Activated CD8-positive, alpha-beta memory T cell treated with anti-CD3 and anti-CD28 coated beads for 48 hours (primary cell): ENCODE measurements around the gene TNS3.

ENCODE experiments used
- DNase-seq, 3 experiments: peaks; one replicate each; pipeline ENCODE4 v3.0.0-alpha.2; 2020; ENCODE audit warnings: low read depth in 2 of 3, low spot score in 2 of 3

TNS3 gene

GRCh38 chr7:47236480-47237129, 345.3 kb downstream of the TNS3 start:
- DNase-seq: no peak

DNA sequence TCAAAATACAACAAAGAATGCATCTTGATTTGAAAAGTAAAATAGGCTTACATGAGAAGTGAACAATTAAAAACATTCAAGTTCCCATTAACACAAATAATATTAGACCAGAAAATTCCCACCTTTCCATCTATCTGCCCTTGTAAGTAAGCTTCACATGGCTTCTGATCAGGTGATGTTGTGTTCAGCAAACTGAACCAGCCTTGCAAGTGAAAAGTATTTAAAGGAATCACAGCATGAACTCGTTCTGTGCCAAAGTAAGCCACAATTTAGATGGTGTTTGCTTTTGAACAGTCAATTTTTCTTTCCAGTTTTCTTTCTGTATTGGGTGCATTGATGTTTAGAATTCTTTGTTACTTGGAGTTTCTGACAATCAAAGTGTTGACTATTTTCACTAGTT, 347.9 kb downstream of the TNS3 start:
- no peak for DNase-seq

- DNase-seq: no peak
These were observed 349.0 kb downstream of the TNS3 start for GRCh38 chr7:47232751-47233412.

- DNase-seq: no peak
These were observed 350.3 kb downstream of the TNS3 start for GRCh38 chr7:47231627-47232026.

- DNase-seq: no peak
These were observed 350.9 kb downstream of the TNS3 start for GRCh38 chr7:47231032-47231431.

GRCh38 chr7:47228386-47229014, 353.4 kb downstream of the TNS3 start:
- no peak for DNase-seq

- no peak for DNase-seq
These were observed 354.1 kb downstream of the TNS3 start for GRCh38 chr7:47227762-47228177.

GRCh38 chr7:47226696-47227095, 355.2 kb downstream of the TNS3 start:
- DNase-seq: no peak

GRCh38 chr7:47225387-47226131, 356.4 kb downstream of the TNS3 start:
- no peak for DNase-seq
